GM10248 (cell line): Measurements from ENCODE around the gene FRMD1.

Experiments used
- CTCF ChIA-PET: fragments of 300-600 bp; sonication (Branson Sonifier 250); formaldehyde crosslinking; extraction: SDS; loops from one replicate; lab custom pipeline; 2021; ENCODE audit warnings: antibody characterized with exemption; lab: Yijun Ruan, JAX
- POLR2A ChIA-PET: fragments of 350-650 bp; sonication (Branson Sonifier 250); formaldehyde crosslinking; extraction: SDS; loops from one replicate; lab custom pipeline; 2020; ENCODE audit warnings: antibody characterized with exemption; lab: Yijun Ruan, JAX
- DNase-seq: peaks from one replicate; pipeline ENCODE4 v3.0.0; 2012; ENCODE audit errors: extremely low spot score
- TF ChIP-seq, protein P1 (sequence below): IDR thresholded peaks from 2 replicates; pipeline ENCODE4 v1.5.1; 2012; ENCODE audit warnings: mild to moderate bottlenecking, low read depth; ENCODE audit errors: extremely low read depth, missing control alignments, control extremely low read depth

Gene FRMD1

DNA sequence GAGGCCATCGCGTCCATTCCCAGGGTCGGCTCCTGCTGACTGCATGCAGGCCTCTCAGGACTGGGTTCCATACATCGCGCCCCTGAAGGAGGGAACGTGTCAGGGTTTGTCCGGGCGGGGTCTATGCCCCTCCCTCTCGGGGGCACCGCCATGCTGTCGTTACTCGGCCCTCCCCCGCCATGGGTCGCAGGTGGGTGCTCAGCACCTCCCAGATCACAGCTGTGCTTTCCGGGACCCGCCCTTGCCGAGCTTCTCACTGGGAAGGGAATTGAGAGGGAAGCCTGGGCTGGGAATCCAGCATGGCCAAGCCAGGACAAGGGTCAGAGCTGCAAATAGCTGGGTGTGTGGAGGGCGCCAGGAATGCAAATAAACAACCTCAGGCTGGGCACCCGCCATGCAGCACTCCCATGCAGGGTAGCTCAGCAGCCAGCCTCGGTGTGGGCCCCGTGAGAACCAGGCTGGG is at the start of gene FRMD1:
Gene FRMD1 (minus strand): TSS at position 270 of the 463 bp plus-strand sequence. CDS start 118 bp downstream, at position 152.
- TF ChIP-seq, protein P1, sequence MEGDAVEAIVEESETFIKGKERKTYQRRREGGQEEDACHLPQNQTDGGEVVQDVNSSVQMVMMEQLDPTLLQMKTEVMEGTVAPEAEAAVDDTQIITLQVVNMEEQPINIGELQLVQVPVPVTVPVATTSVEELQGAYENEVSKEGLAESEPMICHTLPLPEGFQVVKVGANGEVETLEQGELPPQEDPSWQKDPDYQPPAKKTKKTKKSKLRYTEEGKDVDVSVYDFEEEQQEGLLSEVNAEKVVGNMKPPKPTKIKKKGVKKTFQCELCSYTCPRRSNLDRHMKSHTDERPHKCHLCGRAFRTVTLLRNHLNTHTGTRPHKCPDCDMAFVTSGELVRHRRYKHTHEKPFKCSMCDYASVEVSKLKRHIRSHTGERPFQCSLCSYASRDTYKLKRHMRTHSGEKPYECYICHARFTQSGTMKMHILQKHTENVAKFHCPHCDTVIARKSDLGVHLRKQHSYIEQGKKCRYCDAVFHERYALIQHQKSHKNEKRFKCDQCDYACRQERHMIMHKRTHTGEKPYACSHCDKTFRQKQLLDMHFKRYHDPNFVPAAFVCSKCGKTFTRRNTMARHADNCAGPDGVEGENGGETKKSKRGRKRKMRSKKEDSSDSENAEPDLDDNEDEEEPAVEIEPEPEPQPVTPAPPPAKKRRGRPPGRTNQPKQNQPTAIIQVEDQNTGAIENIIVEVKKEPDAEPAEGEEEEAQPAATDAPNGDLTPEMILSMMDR = no peak
- ChIA-PET POLR2A (no interaction called here), CTCF (no interaction called here)
- DNase-seq = no peak

DNA sequence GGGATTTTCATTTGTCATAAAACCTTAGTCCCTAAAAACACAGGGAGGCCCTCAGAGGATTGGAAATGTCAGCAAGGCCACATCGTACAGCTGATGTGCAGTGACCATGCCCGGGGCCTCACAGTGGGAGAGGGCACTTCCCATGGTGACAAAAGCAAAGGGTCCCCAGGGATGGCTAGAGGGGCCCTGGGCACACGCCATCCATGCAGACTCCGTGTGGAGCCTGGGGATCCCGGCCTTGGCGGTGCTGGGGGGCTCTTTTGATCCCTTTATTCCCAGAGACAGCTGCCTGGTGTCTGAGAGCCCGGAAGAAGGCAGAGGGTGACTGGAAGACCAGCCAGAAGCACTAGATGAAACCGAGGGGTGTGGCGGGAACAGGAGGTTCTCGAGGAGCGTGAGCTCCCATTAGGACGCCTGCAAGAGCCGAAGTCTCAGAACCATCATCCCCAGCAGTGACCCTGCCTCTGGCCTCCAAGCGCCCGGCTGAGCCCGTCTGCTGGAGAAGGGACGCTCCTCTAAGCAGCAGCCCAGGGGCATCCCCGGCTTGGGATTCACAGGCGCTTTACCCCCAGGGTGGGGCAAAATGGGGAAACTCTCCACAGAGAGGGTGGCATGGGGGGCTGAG is 49.1 kb upstream of the FRMD1 start:
- DNase-seq = no peak
- ChIA-PET CTCF (no interaction called here), POLR2A (no interaction called here)
- TF ChIP-seq, protein P1 = no peak

DNA sequence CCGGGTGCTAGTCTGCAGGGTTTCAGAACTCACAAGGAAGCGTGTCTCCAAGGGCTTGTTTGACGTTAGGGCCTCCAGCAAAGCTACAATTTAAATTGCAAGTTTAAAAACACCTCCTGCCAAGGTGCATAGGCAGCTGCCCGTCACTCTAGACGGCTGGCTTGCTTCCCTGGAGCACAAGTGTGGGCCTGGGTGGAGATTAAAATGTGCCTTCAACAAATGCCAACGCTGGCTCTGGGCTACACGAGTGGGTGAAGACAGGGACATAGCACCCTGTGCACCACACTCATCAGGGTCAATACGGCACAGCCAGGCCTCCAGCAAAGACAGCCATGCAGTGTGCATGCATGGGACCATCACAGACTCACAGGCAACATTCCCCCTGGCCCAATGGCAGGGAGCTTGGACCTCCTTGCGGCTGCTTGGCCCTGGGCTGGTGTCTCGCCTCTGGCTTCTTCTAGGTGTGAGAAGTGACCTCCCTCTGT is 48.4 kb upstream of the FRMD1 start:
- POLR2A ChIA-PET = no interaction called here
- no peak for DNase-seq
- CTCF ChIA-PET = no interaction called here
- TF ChIP-seq, protein P1 = no peak

DNA sequence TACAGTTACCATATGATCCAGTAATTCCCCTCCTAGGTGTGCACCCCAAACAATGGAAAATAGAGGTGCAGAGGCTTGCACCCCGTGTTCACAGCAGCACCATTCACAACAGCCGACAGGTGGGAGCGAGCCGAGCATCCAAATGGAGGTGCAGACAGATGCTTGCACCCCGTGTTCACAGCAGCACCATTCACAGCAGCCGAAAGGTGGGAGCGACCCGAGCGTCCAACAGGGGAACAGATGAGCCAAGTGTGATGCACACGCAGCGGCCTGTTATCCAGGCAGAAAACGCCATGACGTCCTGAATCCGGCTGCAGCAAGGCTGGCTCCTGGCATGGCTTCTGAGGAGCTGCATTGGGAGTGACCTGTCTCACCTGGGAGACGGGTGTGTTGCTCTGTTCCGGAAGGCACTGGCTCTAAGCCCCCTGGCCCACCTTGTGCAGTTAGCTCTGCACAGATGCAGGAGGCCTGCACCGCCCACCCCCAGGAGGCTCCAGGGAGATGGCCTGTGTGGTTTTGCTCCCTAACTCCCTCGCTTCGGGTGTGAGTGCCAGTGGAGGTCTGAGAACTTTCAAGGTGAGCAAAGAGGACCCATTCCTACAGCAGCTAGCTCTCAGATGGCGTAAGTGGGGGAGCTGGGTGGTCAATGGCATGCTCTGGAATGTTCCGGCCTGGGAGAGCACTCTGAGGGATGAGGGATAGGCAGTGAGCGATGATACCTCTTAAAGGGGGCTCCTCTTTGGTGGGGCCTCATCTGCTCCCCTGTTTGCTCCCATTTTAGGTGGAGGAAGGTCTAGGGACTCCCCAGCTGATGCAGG is 47.8 kb upstream of the FRMD1 start:
- POLR2A ChIA-PET = no interaction called here
- CTCF ChIA-PET = no interaction called here
- TF ChIP-seq, protein P1 = no peak
- DNase-seq = no peak

DNA sequence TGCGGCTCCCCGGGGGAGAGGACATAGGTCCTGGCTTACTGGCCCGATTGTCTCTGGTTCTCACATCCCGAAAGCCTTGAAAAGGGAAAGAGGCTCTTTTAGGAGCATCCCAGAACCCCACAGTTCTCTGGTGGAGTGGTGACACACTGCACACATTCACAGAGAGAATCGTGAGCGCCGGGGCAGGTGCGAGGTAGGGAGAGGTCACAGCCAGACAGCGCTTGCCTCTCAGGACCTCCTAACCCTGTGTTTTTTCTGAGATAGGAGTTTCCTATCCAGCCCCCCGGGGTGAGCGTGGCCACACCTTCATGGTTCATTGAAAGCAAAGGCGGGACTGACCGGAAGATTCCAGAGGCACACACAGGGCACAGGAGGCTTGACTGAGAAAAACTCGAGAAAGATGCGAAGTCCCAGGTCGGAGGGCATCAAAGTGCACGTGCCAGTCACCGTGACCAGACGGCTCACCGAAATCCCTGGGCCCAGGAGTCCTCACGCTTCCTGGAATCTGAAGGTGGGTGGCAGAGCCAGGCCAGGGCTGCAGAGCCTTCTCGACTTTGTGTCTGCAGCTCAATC is 46.5 kb upstream of the FRMD1 start:
- ChIA-PET POLR2A (no interaction called here), CTCF (no interaction called here)
- TF ChIP-seq, protein P1 = no peak
- DNase-seq = no peak

DNA sequence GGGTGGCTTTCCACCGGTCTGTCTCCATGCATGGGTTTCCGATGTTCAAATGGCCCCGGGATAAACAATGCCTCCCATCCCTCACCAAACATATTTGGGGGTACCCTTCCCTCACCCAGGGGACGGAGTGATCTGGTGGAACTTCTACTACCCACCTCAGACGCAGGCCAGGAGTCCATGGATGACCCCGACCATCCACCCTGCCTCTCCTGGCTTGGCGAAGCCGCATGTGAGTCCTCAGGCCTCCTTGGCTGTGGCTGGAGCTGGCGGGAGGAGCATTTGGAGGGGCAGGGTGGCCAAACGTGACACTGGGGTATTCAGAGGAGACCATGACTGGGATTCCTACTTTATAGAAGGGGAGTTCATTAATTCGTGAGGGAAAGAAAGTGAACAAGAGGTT is 45.9 kb upstream of the FRMD1 start:
- POLR2A ChIA-PET = no interaction called here

More for the DNA sequence above, 45.9 kb upstream of the FRMD1 start:
- TF ChIP-seq, protein P1 = no peak
- no peak for DNase-seq
- CTCF ChIA-PET = no interaction called here
